Measurements from ENCODE around the gene SMAD1. TPM values are rescaled to one million over a fixed set of nuclear protein-coding genes. Genes with fewer than 3 reads are reported as not detected.

Gene SMAD1
- total RNA-seq, 1 donor: 30.4 TPM

GRCh38 chr4:145453163-145453520 is 28.5 kb upstream of the SMAD1 start:
- H2AFZ ChIP-seq (ENCODE audit: low read length): no peak overlapping the region
- no peaks in the 10 kb centered on the region for H3K4me1 ChIP-seq (ENCODE audit: insufficient read depth, low read length)
- no peaks in the 10 kb centered on the region for H3K79me2 ChIP-seq (ENCODE audit: insufficient read depth, low read length)
- no peak for DNase-seq (ENCODE audit: insufficient read length, low spot score, missing footprints)
- H3K27me3 ChIP-seq (ENCODE audit: insufficient read depth, low read length): peaks cover 5% of the 10 kb centered on the region
- no peak overlapping the region for H3K27ac ChIP-seq (ENCODE audit: low read depth, low read length)
- no peaks in the 10 kb centered on the region for H3K9me3 ChIP-seq (ENCODE audit: low read depth, low read length)
- no peak overlapping the region for H3K4me2 ChIP-seq (ENCODE audit: insufficient read depth, low read length)
- no peak for TF ChIP-seq CTCF (IDR thresholded peaks at IDR 0.05; ENCODE audit: extremely low read depth, low read depth, low read length)
- no peaks in the 10 kb centered on the region for H3K36me3 ChIP-seq (ENCODE audit: insufficient read depth, low read length)
- no peaks in the 10 kb centered on the region for H4K20me1 ChIP-seq (ENCODE audit: insufficient read depth, low read length)
- H3K4me3 ChIP-seq (ENCODE audit: insufficient read depth, low read length): no peak overlapping the region

GRCh38 chr4:145473203-145473602 is 8.4 kb upstream of the SMAD1 start:
- peaks cover 4% of the 10 kb centered on the region for H3K9me3 ChIP-seq (ENCODE audit: low read depth, low read length)
- H3K4me1 ChIP-seq (ENCODE audit: insufficient read depth, low read length): no peaks in the 10 kb centered on the region
- no peaks in the 10 kb centered on the region for H3K79me2 ChIP-seq (ENCODE audit: insufficient read depth, low read length)
- no peak overlapping the region for H3K4me3 ChIP-seq (ENCODE audit: insufficient read depth, low read length)
- H3K27me3 ChIP-seq (ENCODE audit: insufficient read depth, low read length): no peaks in the 10 kb centered on the region
- no peak overlapping the region for H3K4me2 ChIP-seq (ENCODE audit: insufficient read depth, low read length)
- DNase-seq (ENCODE audit: insufficient read length, low spot score, missing footprints): no peak
- no peak overlapping the region for H3K27ac ChIP-seq (ENCODE audit: low read depth, low read length)
- H4K20me1 ChIP-seq (ENCODE audit: insufficient read depth, low read length): no peaks in the 10 kb centered on the region
- no peak overlapping the region for H2AFZ ChIP-seq (ENCODE audit: low read length)
- H3K36me3 ChIP-seq (ENCODE audit: insufficient read depth, low read length): no peaks in the 10 kb centered on the region
- TF ChIP-seq CTCF (IDR thresholded peaks at IDR 0.05; ENCODE audit: extremely low read depth, low read depth, low read length): no peak

- Histone ChIP-seq H4K20me1 (ENCODE audit: insufficient read depth, low read length) (peaks cover 11% of the 10 kb centered on the region), H3K4me2 (ENCODE audit: insufficient read depth, low read length) (no peak overlapping the region), H3K79me2 (ENCODE audit: insufficient read depth, low read length) (peaks cover 24% of the 10 kb centered on the region), H3K4me1 (ENCODE audit: insufficient read depth, low read length) (peaks cover 13% of the 10 kb centered on the region), H2AFZ (ENCODE audit: low read length) (no peak overlapping the region), H3K27me3 (ENCODE audit: insufficient read depth, low read length) (no peaks in the 10 kb centered on the region), H3K9me3 (ENCODE audit: low read depth, low read length) (no peaks in the 10 kb centered on the region), H3K36me3 (ENCODE audit: insufficient read depth, low read length) (no peaks in the 10 kb centered on the region), H3K4me3 (ENCODE audit: insufficient read depth, low read length) (no peak overlapping the region), H3K27ac (ENCODE audit: low read depth, low read length) (no peak overlapping the region)
- TF ChIP-seq CTCF (IDR thresholded peaks at IDR 0.05; ENCODE audit: extremely low read depth, low read depth, low read length): no peak
- no peak for DNase-seq (ENCODE audit: insufficient read length, low spot score, missing footprints)
Observed at GRCh38 chr4:145480257-145480656, 1.4 kb upstream of the SMAD1 start.

GRCh38 chr4:145481942-145482208 is 222 bp downstream of the SMAD1 start:
- TF ChIP-seq CTCF (IDR thresholded peaks at IDR 0.05; ENCODE audit: extremely low read depth, low read depth, low read length): no peak
- H3K4me3 ChIP-seq (ENCODE audit: insufficient read depth, low read length): peak overlapping the region; percentile 89
- H3K36me3 ChIP-seq (ENCODE audit: insufficient read depth, low read length): no peaks in the 10 kb centered on the region
- peak overlapping the region; percentile 81 for H3K27ac ChIP-seq (ENCODE audit: low read depth, low read length)
- H4K20me1 ChIP-seq (ENCODE audit: insufficient read depth, low read length): peaks cover 11% of the 10 kb centered on the region
- peaks cover 13% of the 10 kb centered on the region for H3K4me1 ChIP-seq (ENCODE audit: insufficient read depth, low read length)
- H3K27me3 ChIP-seq (ENCODE audit: insufficient read depth, low read length): no peaks in the 10 kb centered on the region
- no peak for DNase-seq (ENCODE audit: insufficient read length, low spot score, missing footprints)
- H3K4me2 ChIP-seq (ENCODE audit: insufficient read depth, low read length): peak overlapping the region; percentile 94
- H2AFZ ChIP-seq (ENCODE audit: low read length): peak overlapping the region; percentile 93
- no peaks in the 10 kb centered on the region for H3K9me3 ChIP-seq (ENCODE audit: low read depth, low read length)
- H3K79me2 ChIP-seq (ENCODE audit: insufficient read depth, low read length): peaks cover 33% of the 10 kb centered on the region

Measured in osteoblast (primary cell).